Stomach (tissue), 9 donors: Measurements from ENCODE around the gene ACAP2. TPM values are rescaled to one million over a fixed set of nuclear protein-coding genes. Genes with fewer than 3 reads are reported as not detected.
"Not testable (repeated sequence)": the region's sequence is repeated elsewhere in the genome, so short reads cannot be mapped to it uniquely, and the experiment has no call there.

Source experiments
- DNase-seq, 2 donors: peaks; one replicate each; pipeline versions ENCODE4 v3.0.0 to v3.0.0-alpha.2; 2013 to 2019
- H3K27ac ChIP-seq, 5 donors: fragments of 200-600 bp in 4 of 5; sonication (generic) in 4 of 5; one replicate each; pipeline ENCODE4 v1.5.1; 2013 to 2019; ENCODE audit warnings: mild to moderate bottlenecking in 1 of 5, moderate library complexity in 1 of 5
- H3K27me3 ChIP-seq, 3 donors: fragments of 200-600 bp; sonication (generic); one replicate each; pipeline ENCODE4 v1.5.1; 2017 to 2019; ENCODE audit warnings: mixed run types in 1 of 3
- H3K36me3 ChIP-seq, 4 donors: fragments of 200-600 bp; sonication (generic); 1 replicate in 3 of 4; 2 replicates in 1 of 4; pipeline ENCODE4 v1.5.1; 2016 to 2019
- H3K4me1 ChIP-seq, 4 donors: fragments of 200-600 bp; sonication (generic); one replicate each; pipeline ENCODE4 v1.5.1; 2016 to 2019
- H3K4me3 ChIP-seq, 4 donors: fragments of 200-600 bp; sonication (generic) in 3 of 4; one replicate each; pipeline ENCODE4 v1.5.1; 2016 to 2019; ENCODE audit warnings: mild to moderate bottlenecking in 1 of 4
- H3K9me3 ChIP-seq, 4 donors: fragments of 200-600 bp; sonication (generic); one replicate each; pipeline ENCODE4 v1.5.1; 2016 to 2019
- CTCF ChIP-seq, 7 experiments: fragments of 450-650 bp in 4 of 7; fragments of 200-600 bp in 3 of 7; sonication (generic) in 3 of 7; IDR thresholded peaks; one replicate each; pipeline ENCODE4 v1.5.1; 2016 to 2019; ENCODE audit warnings: antibody characterized with exemption in 7 of 7, control low read depth in 2 of 7, mild to moderate bottlenecking in 1 of 7
- EP300 ChIP-seq: sonication (generic); formaldehyde crosslinking; IDR thresholded peaks from one replicate; pipeline ENCODE4 v1.6.1; 2017; ENCODE audit warnings: antibody characterized with exemption
- POLR2A ChIP-seq, 4 donors: fragments of 450-650 bp; IDR thresholded peaks; one replicate each; pipeline ENCODE4 v1.6.1; 2016; ENCODE audit warnings: antibody characterized with exemption in 4 of 4, control low read depth in 2 of 4, mild to moderate bottlenecking in 1 of 4, moderate library complexity in 1 of 4
- POLR2AphosphoS5 ChIP-seq, 3 donors: sonication (generic); formaldehyde crosslinking; IDR thresholded peaks; one replicate each; pipeline ENCODE4 v1.6.1; 2016; ENCODE audit warnings: antibody characterized with exemption in 3 of 3
- WGBS, 5 donors: extraction: QIAGEN DNeasy Blood & Tissue Kit in 3 of 5; methylation state at CpG; one replicate each; pipeline versions ENCODE4 v1.1.5 to v1.1.7; 2013 to 2018; 5-methylcytosine and 5-hydroxymethylcytosine counted together
- intact Hi-C: fragments of 100-400 bp; cut with DNase I; formaldehyde crosslinking; loops from one replicate; pipeline ENCODE4 v1.15.1; 2023; ENCODE audit warnings: low total_unique reads
- polyA plus RNA-seq, 3 donors: library from polyadenylated mRNA; stranded (reverse); fragments of 200-250 nt; gene quantifications; one replicate each; pipeline ENCODE4 v1.2.3, GENCODE V29; 2013
- total RNA-seq, 5 donors: library from RNA; depleted of rRNA; stranded (reverse); fragments of >200 nt; gene quantifications; one replicate each; pipeline versions ENCODE4 v1.1.0 to v1.2.3, GENCODE V29; 2014 to 2016
- donor health status: healthy with polysubstance abuse.
- donor health status: Bipolar disorder and iron deficiency.
- donor health status: healthy.

The ACAP2 gene
- total and polyA plus RNA-seq, 8 donors: 4.6 to 159 (median 41.1) TPM

GRCh38 chr3:195230244-195230643 lies 212.6 kb downstream of the ACAP2 start:
- DNase-seq: no peak
- intact Hi-C loops: no loop called here
- no peak overlapping the region for H3K4me3 ChIP-seq
- 77 to 93% (median 91%) methylated on average over 1 of the region's 1 CpG for WGBS, 5 donors
- peaks cover 0 to 8% (median 5%) of the 10 kb centered on the region in 4 donors for H3K36me3 ChIP-seq
- H3K27me3 ChIP-seq: no peaks in the 10 kb centered on the region
- H3K4me1 ChIP-seq: no peaks in the 10 kb centered on the region
- H3K9me3 ChIP-seq: no peaks in the 10 kb centered on the region
- H3K27ac ChIP-seq: peak overlapping the region in 1 of 5 donors; percentile 41
- TF ChIP-seq POLR2A (IDR thresholded peaks at IDR 0.05): no peak
- no peak for TF ChIP-seq POLR2AphosphoS5 (IDR thresholded peaks at IDR 0.05)
- TF ChIP-seq CTCF (IDR thresholded peaks at IDR 0.05): no peak
- no peak for TF ChIP-seq EP300

GRCh38 chr3:195228886-195229285 lies 213.9 kb downstream of the ACAP2 start:
- intact Hi-C loops, H3K27ac ChIP-seq, H3K4me1 ChIP-seq, H3K9me3 ChIP-seq, H3K4me3 ChIP-seq, H3K27me3 ChIP-seq, H3K36me3 ChIP-seq: not testable (repeated sequence)
- WGBS, 5 donors: 90 to 98% (median 96%) methylated on average over 5 of the region's 5 CpGs
- DNase-seq: peak in 1 of 2 donors; percentile 10

GRCh38 chr3:195227871-195228270 lies 214.9 kb downstream of the ACAP2 start:
- Histone ChIP-seq H3K9me3 (no peaks in the 10 kb centered on the region), H3K4me1 (peaks cover 0 to 19% (median 8%) of the 10 kb centered on the region in 4 donors), H3K27me3 (no peaks in the 10 kb centered on the region), H3K36me3 (peaks cover 0 to 8% (median 5%) of the 10 kb centered on the region in 4 donors), H3K4me3 (no peak overlapping the region), H3K27ac (no peak overlapping the region)
- DNase-seq: peak in 1 of 2 donors; percentile 22
- TF ChIP-seq POLR2A (IDR thresholded peaks at IDR 0.05) (no peak), POLR2AphosphoS5 (IDR thresholded peaks at IDR 0.05) (no peak), CTCF (IDR thresholded peaks at IDR 0.05) (no peak)
- 81 to 89% (median 85%) methylated on average over 6 of the region's 6 CpGs for WGBS, 5 donors
- intact Hi-C loops: no loop called here

- peaks cover 0 to 26% (median 11%) of the 10 kb centered on the region in 4 donors for H3K4me1 ChIP-seq
- H3K4me3 ChIP-seq: no peak overlapping the region
- WGBS, 5 donors: 70 to 86% (median 72%) methylated on average over 6 to 9 of the region's 9 CpGs
- no peak overlapping the region for H3K27ac ChIP-seq
- no peaks in the 10 kb centered on the region for H3K27me3 ChIP-seq
- H3K36me3 ChIP-seq: peaks cover 0 to 8% (median 5%) of the 10 kb centered on the region in 4 donors
- intact Hi-C loops: no loop called here
- TF ChIP-seq POLR2AphosphoS5 (IDR thresholded peaks at IDR 0.05) (no peak), CTCF (IDR thresholded peaks at IDR 0.05) (peak in 2 of 7 experiments; percentile 10 to 23)
- no peaks in the 10 kb centered on the region for H3K9me3 ChIP-seq
- peak; percentile 29 to 58 for DNase-seq
These were observed 215.8 kb downstream of the ACAP2 start for GRCh38 chr3:195226900-195227447.

GRCh38 chr3:195226445-195226844 lies 216.4 kb downstream of the ACAP2 start:
- H3K4me3 ChIP-seq: no peak overlapping the region
- H3K27ac ChIP-seq: no peak overlapping the region
- peak in 1 of 2 donors; percentile 13 for DNase-seq
- no peak for TF ChIP-seq POLR2A (IDR thresholded peaks at IDR 0.05)
- no peak for TF ChIP-seq POLR2AphosphoS5 (IDR thresholded peaks at IDR 0.05)
- no peak for TF ChIP-seq CTCF (IDR thresholded peaks at IDR 0.05)
- no peak for TF ChIP-seq EP300
- intact Hi-C loops: no loop called here
- no peaks in the 10 kb centered on the region for H3K27me3 ChIP-seq
- WGBS, 5 donors: 88 to 96% (median 96%) methylated on average over 7 of the region's 7 CpGs
- H3K4me1 ChIP-seq: peaks cover 3 to 31% (median 16%) of the 10 kb centered on the region in 4 donors
- no peaks in the 10 kb centered on the region for H3K9me3 ChIP-seq
- peaks cover 0 to 8% (median 5%) of the 10 kb centered on the region in 4 donors for H3K36me3 ChIP-seq
